Activated naive CD4-positive, alpha-beta T cell treated with anti-CD3 and anti-CD28 coated beads, Interleukin-2, amount 50 U/mL, for 16 hours (primary cell): ENCODE data around the gene RHOA.
"Not testable (repeated sequence)": the region's sequence is repeated elsewhere in the genome, so short reads cannot be mapped to it uniquely, and the experiment has no call there.

ENCODE experiments used
- DNase-seq: peaks from one replicate; pipeline ENCODE4 v3.0.0-alpha.2; 2020

The RHOA gene

GRCh38 chr3:49410846-49411534 lies 786 bp downstream of the RHOA start:
- DNase-seq, result no peak

GRCh38 chr3:49410066-49410845 lies 1.5 kb downstream of the RHOA start:
- no peak for DNase-seq

- DNase-seq, result no peak
These were observed 4.9 kb downstream of the RHOA start for GRCh38 chr3:49406571-49407565.

GRCh38 chr3:49405570-49405969 lies 6.2 kb downstream of the RHOA start:
- DNase-seq, result not testable (repeated sequence)

- DNase-seq, result no peak
These were observed 7.9 kb downstream of the RHOA start for GRCh38 chr3:49403891-49404290.

GRCh38 chr3:49401766-49402165 lies 10.0 kb downstream of the RHOA start:
- no peak for DNase-seq

- DNase-seq, result no peak
These were observed 12.3 kb downstream of the RHOA start for GRCh38 chr3:49399461-49399860.

GRCh38 chr3:49397470-49397869 lies 14.3 kb downstream of the RHOA start:
- DNase-seq, result no peak

- not testable (repeated sequence) for DNase-seq
These were observed 20.5 kb downstream of the RHOA start for GRCh38 chr3:49391310-49391709.

GRCh38 chr3:49389297-49389696 lies 22.5 kb downstream of the RHOA start:
- no peak for DNase-seq

- DNase-seq, result no peak
These were observed 23.4 kb downstream of the RHOA start for GRCh38 chr3:49388289-49388820.

GRCh38 chr3:49387721-49388120 lies 24.1 kb downstream of the RHOA start:
- DNase-seq, result no peak

GRCh38 chr3:49386056-49386756 lies 25.6 kb downstream of the RHOA start:
- no peak for DNase-seq

GRCh38 chr3:49385617-49386016 lies 26.2 kb downstream of the RHOA start:
- DNase-seq, result no peak

- DNase-seq, result no peak
These were observed 28.4 kb downstream of the RHOA start for GRCh38 chr3:49383387-49383786.

- no peak for DNase-seq
These were observed 33.4 kb downstream of the RHOA start for GRCh38 chr3:49378249-49378895.

- peak; percentile 47 for DNase-seq
These were observed 34.3 kb downstream of the RHOA start for GRCh38 chr3:49377483-49377882.

GRCh38 chr3:49371946-49372345 lies 39.8 kb downstream of the RHOA start:
- DNase-seq, result no peak

GRCh38 chr3:49370585-49371290 lies 41.0 kb downstream of the RHOA start:
- no peak for DNase-seq

- no peak for DNase-seq
These were observed 49.2 kb downstream of the RHOA start for GRCh38 chr3:49362561-49362960.

GRCh38 chr3:49359623-49360022 lies 52.2 kb downstream of the RHOA start:
- no peak for DNase-seq
